SH-SY5Y (cell line): ENCODE measurements around the gene RAB11FIP2.

ENCODE experiments used
- GATA2 ChIP-seq: IDR thresholded peaks from 2 replicates; pipeline ENCODE4 v1.6.1; 2011; ENCODE audit warnings: mild to moderate bottlenecking, low read depth, low read length
- GATA3 ChIP-seq: IDR thresholded peaks from 2 replicates; pipeline ENCODE4 v1.6.1; 2011; ENCODE audit warnings: low read depth, mild to moderate bottlenecking, low read length, moderate library complexity

GRCh38 chr10:118047157-118047719 lies 497 bp upstream of the RAB11FIP2 start:
- TF ChIP-seq GATA2 (no peak), GATA3 (no peak)
